HG03354 (cell line): ENCODE results near the gene CARMIL1.
A peak's percentile ranks its signal among the peaks of the same experiment; 100 is the strongest.
"Not testable (repeated sequence)": the region's sequence is repeated elsewhere in the genome, so short reads cannot be mapped to it uniquely, and the experiment has no call there.

ENCODE experiments used
- ATAC-seq: cut with Tn5 transposase; IDR thresholded peaks from one replicate; pipeline ENCODE4 v1.9.1; 2021; ENCODE audit warnings: mild to moderate bottlenecking; ENCODE audit not compliant: unreplicated experiment, poor library complexity, severe bottlenecking

Gene CARMIL1

DNA sequence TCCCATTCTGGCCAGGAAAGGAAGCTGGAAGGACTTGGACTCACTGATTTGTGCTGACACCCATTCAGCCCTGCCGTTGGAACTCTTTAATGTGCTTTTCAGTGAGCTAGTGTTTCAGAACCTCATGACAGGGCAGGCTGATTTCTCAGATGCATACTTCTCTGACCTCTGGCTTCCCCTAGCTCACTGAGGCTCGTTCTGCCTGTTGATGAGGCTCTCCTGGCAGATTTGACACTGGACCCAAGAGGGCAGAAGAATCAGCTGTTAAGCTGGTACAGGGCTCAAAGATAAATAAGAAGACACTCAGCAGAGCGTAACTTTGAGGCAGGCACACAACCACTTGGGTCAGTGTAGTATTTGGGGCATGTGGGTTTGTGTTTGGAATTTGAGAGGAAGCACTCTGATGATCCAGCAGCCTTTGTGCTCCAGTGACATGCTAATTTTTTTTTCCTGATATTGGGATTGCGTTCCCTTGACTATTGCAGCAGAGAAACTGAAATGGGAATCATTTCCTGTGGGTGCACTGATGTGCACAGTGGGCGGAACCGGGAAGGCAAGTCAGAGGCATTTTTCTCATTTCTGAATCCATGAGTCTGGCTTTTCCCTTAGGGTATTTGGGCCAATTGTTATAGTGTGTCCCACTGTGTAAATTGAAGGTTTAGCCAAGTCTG, 80.2 kb downstream of the CARMIL1 start:
- no peak for ATAC-seq

DNA sequence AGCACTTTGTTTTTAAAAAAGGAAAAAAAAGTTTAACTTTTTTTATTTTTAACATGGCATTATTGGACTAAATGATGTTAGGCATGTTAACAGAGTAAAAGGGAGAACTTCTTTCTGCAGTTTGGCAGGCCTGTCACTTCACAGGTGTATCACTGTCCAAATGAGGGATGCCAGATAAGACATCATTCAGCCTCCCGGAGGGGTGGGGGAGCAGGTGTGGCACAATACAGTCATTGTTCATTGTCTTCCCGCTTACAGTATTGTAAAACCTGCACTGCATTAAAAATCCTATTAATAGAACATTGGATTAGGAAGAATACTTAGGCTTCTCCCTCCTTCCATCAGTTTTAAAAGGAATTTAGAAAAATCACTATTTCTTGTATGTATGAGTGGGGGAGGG, 80.7 kb downstream of the CARMIL1 start:
- no peak for ATAC-seq

DNA sequence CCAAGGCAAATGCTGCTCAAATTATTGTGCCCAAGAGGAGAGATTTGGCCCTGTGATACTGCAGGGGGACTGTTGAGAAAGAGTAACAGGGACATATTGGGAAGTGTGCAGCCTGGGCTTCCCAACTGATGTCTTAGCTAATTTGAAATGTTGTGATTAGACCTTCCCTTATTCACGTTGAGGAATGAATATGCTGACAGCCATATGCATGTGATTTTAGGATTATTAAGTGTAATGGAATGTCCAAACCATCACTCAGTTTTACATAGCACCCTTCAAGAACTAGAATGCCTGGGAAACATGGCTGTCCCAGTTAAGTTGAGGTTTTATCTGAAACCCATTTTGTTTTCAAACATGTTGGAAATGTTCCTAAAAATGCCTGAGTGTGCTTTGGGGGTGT, 81.4 kb downstream of the CARMIL1 start:
- ATAC-seq = no peak

DNA sequence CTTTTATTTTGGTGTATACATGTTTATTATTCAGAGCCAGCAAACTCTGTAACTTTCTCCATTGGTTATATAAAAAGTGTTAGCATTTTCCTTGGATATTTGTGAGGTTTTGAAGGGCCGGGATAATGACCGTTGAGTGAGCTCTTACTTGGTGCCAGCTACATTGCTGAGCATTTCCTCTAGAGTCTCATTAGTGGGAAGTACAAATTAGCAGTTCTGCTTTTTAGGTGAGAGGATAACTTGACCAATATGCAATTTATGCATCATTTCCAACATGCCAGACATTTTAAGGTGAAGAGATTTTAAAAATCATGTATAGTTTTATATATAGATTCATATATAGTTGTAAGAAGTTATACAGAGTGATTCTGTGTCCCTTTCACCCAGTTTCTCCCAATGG, 84.3 kb downstream of the CARMIL1 start:
- ATAC-seq = no peak

DNA sequence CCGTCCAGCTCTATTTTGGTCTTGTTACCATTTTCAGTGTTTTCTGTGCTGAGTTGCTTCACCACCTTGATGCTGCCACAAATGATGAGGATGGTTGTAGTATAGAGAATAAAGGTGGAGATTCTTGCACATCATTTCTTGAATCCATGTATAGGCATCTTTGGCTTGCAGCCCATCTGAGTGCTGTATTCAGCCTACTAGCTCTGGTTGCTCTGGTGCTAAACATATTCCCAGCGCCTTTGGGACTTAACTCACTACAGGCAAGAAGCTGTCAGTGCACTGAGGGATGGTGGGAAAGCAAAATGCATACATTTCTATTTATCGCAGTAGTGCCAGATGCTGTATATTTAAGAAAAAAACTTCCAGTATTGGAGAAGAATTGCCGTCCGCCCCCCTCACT, 86.0 kb downstream of the CARMIL1 start:
- ATAC-seq = no peak

DNA sequence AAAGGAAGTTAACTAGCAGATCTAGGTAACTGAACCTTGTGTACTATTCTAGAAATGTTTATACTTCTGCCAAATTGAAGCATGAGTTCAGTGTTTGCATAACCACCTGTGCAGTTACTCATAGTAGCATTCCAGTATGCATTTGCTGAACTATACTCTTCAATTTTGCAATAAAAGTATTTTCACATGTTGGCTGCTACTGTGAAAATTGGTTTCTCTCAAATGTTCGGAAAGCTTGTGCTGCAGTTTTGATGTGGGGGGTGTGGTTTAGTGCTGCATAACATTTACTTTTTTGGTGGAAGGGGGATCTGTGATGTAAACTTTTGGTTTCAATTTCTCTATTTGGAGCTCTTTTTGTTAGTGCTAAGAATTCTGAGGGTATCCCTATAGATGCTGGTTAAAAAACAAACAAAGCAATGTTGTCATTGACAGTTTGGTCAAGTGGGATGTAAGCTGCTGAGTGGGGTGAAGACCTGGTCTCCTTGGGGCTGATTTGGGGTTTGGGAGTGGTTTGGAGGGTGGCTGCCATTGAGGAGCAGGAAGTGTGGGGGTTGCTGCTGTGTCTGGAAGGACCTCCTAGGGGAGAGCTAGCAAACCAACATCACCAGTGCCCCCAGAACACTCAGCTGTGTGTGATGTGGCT, 87.8 kb downstream of the CARMIL1 start:
- ATAC-seq = peak; percentile 62

DNA sequence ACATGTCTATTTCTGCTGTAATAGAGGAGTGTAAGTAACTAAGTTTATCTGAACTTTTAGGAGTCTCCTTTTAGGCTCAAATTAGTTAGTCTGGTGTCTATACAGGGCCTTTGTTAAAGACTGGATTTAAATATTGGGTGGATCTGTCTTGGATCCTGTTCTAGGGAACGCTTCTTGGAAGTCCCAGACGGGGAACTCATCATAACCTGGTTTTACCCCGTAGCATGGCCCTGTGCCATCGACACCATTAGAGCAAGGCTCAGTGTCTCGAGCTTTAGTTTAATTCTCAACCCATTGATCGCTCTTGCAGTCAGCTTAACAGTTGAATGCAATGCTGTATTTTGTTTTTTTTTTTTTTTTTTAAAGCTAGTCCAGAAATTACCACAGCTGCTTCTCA, 89.9 kb downstream of the CARMIL1 start:
- no peak for ATAC-seq

DNA sequence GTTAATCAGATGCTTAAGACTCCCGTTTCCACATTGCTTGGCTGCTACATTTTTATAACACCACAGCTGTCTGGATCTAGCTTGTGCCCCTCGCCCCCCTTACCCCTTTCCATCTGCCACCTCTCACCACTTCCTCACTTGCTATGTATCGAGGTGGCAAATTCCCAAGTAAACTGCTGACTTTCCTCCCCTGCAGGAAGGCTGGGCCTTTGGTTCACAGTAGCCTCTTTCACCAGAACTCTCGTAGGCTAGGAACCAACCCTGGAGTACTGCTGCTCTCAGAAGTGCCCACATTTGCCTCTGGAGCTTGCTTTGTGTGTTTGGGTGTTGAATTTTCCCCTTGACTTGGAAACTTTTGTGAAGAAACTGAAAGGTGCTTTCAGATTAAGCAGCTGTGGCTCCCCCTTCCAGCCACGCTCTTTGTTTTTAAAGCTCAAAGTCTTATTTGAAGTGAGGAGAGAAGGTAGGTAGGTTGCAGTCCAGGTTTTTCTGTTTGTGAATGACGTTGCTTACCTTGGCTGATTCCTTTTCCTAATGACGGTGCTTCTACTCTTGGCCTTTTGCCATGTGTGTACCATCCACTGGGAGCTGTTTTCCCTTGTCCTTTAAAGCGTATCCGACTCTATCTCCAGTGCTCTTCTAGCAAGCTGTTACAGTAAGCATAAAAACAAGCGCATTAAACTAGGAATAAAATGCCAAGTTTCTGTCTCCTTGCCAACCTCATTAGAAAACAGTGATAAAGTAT, 90.4 kb downstream of the CARMIL1 start:
- peak; percentile 26 for ATAC-seq

DNA sequence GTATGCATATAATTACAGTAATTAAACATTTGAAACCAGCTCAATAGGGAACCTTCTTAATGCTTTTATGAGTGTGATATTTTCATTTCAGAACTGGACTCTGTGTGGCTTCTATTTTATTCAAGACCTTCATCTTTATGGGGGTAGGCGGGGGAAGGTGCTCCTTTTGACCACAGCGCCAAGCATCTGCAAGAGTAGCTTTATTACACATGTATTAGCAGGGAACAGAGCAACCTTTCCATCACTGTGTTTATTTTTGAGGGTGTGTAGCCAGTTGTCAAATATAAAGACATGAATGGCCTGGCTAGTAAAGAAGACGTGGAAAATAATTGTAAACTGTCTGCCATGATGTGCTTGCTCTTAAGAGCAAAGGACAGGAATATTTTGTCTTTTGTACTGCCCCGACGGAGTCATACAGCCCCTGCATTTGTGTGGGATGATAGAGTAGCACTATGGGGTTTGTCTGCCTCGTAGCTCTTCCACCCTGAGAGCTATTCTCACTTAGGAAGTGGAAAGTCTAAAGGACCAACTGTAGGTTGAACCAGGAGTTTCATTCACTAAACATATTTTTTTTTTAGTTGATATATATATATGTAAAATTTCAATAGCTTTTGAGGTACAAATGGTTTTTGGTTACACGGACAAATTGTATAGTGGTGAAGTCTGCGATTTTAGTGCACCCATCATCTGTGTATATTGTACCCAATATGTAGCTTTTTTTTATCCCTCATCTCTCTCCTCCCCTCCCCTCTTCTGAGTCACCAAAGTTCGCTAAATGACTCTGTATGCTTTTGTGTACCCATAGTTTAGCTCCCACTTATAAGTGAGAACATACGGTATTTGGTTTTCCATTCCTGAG, 91.2 kb downstream of the CARMIL1 start:
- ATAC-seq = peak; percentile 30

DNA sequence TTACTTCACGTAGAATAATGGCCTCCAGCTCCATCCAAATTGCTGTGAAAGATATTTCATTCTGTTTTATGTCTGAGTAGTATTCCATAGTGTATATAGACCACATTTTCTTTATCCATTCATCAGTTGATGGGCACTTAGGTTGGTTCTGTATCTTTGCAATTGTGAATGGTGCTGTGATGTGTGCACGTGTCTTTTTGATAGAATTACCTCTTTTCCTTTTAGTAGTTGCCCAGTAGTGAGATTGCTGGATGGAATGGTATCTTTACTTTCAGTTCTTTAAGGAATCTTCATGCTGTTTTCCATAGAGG, 91.8 kb downstream of the CARMIL1 start:
- ATAC-seq = no peak

DNA sequence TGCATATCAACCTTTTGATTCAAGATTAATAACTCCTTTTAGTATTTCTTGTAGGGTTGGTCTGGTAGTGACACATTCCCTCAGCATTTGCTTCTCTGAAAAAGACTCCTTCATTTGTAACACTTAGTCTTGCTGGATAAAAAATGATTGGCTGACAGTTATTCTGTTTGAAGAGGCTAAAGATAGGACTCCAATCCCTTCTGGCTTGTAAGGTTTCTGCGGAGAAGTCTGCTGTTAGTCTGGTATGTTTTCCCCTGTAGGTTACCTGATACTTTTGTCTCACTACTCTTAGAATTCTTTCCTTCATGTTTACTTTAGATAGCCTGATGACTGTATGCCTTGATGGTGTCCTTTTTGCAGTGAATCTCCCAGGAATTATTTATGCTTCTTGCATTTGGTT, 96.0 kb downstream of the CARMIL1 start:
- no peak for ATAC-seq

DNA sequence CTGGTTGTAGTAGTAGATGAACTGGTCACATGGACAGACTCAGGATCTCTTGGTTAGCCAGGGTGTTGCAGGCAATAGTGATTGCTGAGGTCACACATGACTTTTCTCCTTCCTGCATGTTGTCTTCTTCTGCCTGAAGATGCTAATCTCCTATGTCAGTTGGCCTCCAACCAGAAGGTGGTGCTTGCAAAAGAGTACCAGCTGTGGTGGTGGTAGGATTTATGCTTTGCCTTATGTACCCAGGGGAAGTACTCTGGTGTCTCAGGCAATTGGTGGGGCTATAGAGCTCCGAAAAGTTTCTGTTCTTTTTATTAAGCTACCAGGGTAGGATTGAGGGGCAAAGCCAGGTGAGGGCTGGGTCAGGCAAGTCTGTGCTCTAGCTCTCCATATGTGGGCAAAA, 98.5 kb downstream of the CARMIL1 start:
- no peak for ATAC-seq

DNA sequence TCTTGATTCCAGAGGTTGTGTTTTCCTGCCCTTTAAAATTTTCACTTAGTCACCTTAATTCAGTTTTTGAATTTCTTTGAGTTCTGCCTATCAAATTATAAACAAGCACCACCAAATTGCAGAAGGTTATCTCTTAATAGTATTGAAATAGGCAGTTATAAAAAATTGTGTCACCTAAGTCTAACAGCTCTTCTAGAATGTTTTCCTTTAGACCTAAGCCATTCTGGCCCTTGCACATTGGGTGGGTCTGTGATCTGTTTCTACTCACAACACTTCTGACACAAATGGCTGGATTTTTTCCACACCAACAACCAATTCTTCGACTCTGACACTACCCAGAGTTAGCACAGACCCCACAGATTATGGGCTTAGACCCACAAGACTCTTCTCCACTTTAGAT, 101.9 kb downstream of the CARMIL1 start:
- ATAC-seq = no peak

DNA sequence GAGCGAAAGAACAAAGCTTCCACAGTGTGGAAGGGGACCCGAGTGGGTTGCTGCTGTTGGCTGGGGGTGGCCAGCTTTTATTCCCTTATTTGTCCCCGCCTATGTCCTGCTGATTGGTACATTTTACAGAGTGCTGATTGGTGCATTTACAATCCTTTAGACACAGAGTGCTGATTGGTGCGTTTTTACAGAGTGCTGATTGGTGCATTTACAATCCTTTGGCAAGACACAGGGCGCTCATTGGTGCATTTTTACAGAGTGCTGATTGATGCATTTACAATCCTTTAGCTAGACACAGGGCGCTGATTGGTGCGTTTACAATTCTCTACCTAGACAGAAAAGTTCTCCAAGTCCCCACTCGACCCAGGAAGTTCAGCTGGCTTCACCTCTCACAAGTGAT, 103.3 kb downstream of the CARMIL1 start:
- ATAC-seq = not testable (repeated sequence)

DNA sequence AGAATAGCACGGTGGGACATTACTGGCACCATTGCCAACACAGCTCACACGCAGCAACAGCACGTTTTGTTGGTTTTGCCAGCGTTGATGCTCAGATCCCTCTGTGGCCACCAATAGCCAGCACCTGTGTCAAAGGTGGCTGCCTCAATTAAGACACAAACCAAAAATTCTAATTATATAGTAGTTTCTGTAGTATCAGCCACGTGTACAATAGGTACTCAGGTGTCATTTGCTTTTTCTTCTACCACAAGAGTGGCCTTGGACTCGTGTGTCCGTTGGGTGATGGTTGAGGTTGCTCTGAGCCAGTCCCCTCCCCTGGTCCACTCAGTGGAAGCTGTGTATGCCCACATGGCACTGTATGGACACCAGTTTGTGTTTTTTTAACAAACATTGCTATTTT, 105.1 kb downstream of the CARMIL1 start:
- no peak for ATAC-seq

DNA sequence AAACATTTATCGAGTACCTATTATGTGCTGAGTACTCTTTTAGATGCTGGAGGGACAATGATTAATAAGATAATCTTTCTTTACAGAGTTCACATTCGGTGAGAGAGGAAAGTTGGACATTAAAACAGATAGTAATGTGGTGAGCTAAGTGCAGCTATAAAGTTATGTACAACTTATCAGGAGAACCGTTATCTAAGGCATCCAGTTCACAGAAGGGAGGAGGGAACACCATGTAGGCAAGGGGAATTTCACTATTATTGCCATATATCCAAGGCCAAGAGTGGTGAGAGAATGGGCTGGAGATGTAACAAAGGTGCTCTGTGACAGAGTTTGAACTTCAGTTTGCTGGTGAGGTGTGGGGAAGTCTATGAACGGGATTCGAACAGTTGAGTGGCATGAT, 105.8 kb downstream of the CARMIL1 start:
- ATAC-seq = no peak

DNA sequence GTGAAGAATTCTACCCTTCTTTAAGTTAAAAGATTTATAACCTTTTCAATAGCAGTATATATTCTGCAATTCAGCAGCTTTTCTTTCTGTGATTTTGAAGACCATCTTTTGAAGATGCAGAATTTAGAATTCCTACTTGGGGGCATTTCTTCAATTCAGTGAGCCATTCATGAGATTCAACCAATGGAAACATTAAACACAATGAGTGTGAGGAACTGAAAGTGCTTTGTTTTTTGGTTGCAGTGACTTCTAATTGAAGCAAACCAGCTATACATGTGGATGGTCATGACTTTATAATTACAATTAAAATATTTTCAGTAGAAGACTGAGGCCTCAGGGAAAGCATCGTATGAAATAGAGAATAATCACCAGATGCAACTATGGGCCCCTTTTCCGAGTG, 108.3 kb downstream of the CARMIL1 start:
- peak; percentile 79 for ATAC-seq

DNA sequence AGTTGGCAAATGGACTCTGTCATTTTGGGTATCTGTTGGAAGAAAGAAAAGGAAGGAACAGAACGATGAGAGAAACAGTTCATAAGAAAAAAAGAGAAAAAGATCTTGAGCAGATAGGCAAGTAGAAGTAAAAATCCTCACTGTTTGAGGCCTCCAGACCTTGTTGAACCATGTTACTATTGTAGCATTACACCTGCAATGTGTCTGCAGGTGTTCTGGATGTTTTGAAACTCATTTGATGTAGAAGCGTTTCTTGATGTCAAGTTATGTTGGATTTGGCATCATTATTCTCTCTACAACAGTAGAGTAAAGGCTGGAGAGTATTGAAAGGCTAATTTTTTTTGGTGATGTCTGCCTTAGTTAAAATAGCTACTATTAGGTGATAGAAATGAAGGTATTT, 108.7 kb downstream of the CARMIL1 start:
- ATAC-seq = peak; percentile 43

DNA sequence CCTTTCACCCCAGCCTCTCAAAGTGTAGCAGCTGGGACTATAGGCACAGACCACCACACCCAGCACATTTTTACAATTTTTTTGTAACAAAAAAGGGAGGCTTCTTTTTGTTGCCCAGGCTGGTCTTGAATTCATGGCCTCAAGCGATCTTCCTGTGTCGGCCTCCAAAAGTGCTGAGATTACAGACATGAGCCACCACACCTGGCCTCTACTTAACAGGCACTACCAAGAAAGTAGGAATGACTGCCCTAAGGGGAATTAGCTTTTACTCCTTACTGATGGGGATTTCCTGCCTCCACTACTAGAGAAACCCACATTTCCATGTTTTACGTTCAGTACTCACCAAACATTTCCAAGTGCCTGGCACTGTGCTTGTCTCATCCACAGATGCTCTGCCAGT, 109.6 kb downstream of the CARMIL1 start:
- ATAC-seq = no peak

DNA sequence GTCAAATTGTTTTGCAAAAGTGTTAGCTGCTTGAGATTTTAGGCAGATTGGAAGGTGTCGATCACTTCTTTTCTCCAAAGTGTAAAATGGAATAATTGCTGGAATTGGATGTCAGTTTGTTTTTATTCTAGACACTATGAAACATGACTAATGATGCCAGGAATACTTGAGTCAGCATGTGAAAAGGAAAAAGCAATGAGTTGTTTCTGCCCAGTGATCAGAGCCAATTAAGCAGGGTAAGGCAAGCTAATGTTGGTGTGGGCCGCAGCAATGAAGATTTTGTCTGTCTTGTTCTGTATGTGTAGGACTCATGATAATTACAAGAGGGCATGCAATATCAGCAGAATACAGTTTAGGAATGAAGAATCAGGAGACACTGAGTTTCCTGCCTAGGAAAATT, 110.3 kb downstream of the CARMIL1 start:
- ATAC-seq = no peak
